K562 (cell line): Measurements from ENCODE around the gene SPATC1L.

ENCODE experiments used
- CTCF ChIP-seq, 3 experiments: IDR thresholded peaks in 2 of 3; conservative IDR thresholded peaks in 1 of 3; 2 replicates each; pipeline ENCODE4 v1.5.1; 2011 to 2012; ENCODE audit warnings: low read length in 3 of 3, mild to moderate bottlenecking in 3 of 3, control low read depth in 2 of 3, improper control_type of control experiment in 1 of 3, inconsistent platforms in 1 of 3, low read depth in 1 of 3, mixed read lengths in 1 of 3, moderate library complexity in 1 of 3; ENCODE audit not compliant: insufficient read depth in 2 of 3
- ETV6 ChIP-seq, 3 experiments: fragments of 150-350 bp in 1 of 3; sonication (generic) in 1 of 3; formaldehyde crosslinking in 1 of 3; IDR thresholded peaks; 2 replicates each; pipeline versions ENCODE4 v1.6.1 to v1.8.0; 2014 to 2022; ENCODE audit warnings: borderline replicate concordance in 2 of 3, low read depth in 2 of 3, antibody characterized with exemption in 1 of 3, low read length in 1 of 3, mild to moderate bottlenecking in 1 of 3, missing genetic modification reagents in 1 of 3
- HDGF ChIP-seq: fragments of 450-650 bp; IDR thresholded peaks from 2 replicates; pipeline ENCODE4 v1.6.1; 2016
- POLR2A ChIP-seq: fragments of 450-650 bp; conservative IDR thresholded peaks from 2 replicates; pipeline ENCODE4 v1.6.1; 2016
- PTTG1 ChIP-seq: fragments of 450-650 bp; IDR thresholded peaks from 2 replicates; pipeline ENCODE4 v1.6.1; 2016; ENCODE audit warnings: low read depth, mild to moderate bottlenecking, missing genetic modification characterization, missing compliant biosample characterization
- SIN3B ChIP-seq: fragments of 450-650 bp; IDR thresholded peaks from 2 replicates; pipeline ENCODE4 v1.6.1; 2017; ENCODE audit warnings: low read depth, mild to moderate bottlenecking, moderate library complexity
- ZNF589 ChIP-seq: fragments of 200-800 bp; sonication (Bioruptor generic); IDR thresholded peaks from 2 replicates; pipeline ENCODE4 v1.6.1; 2016; ENCODE audit warnings: low read depth, missing genetic modification characterization, missing compliant biosample characterization

- TF ChIP-seq SIN3B (no peak), PTTG1 (no peak), POLR2A (no peak), CTCF (IDR thresholded peaks at IDR 0.05 in 2 of 3, conservative IDR thresholded peaks at IDR 0.05 in 1 of 3; ENCODE audit: insufficient read depth in 2 of 3, low read depth in 1 of 3, low read length in 3 of 3) (no peak), ZNF589 (CRISPR knock-in tag) (no peak), ETV6 (IDR thresholded peaks at IDR 0.05; ENCODE audit: borderline replicate concordance in 1 of 2, low read depth in 2 of 2, low read length in 1 of 2) (no peak), ETV6 (CRISPR knock-in tag; IDR thresholded peaks at IDR 0.05; ENCODE audit: borderline replicate concordance) (no peak), HDGF (no peak)
Measured at GRCh38 chr21:46124083-46124925, 60.0 kb downstream of the SPATC1L start.
